ENCODE measurements around the gene GTF2H4.
A peak's percentile ranks its signal among the peaks of the same experiment; 100 is the strongest.

The GTF2H4 gene

DNA sequence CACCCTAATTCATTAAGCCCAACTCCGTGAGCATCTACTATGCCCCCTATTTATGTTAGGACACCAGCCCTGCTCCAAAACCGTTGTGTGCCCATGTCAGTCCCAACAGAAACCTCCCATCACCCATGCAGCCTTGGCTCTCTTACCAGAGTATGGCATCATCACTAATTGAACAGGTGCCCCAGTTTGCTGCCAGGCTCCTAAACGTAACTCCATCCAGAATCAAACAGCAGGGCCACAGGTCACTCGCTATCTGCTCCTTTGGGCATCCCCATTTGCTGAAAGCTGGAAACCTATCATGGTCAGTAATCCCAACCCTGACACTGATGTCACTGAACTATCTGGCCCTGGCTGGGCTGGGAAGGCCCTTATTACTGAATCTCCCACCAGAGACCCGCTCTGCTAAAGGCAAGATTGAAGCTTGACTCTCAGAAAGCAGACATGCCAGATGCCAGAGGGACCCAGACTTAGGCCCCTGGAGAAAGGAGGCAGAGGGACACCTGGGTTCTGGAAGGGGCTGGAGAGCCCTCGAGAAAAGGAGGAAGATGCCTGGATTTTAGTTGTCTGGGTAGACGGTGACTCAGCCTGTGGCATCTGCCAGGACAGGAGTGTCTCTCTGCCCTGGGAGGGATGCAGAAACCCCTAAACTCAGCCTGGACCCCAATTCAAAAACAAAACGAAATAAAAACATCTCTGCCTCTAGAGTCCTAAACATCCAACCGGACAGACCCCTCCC lies 46.8 kb downstream of the GTF2H4 start:
- Histone ChIP-seq H3K27me3 (ENCODE audit: control insufficient read depth, insufficient read depth, low read length) (no peaks in the 10 kb centered on the region), H3K36me3 (ENCODE audit: control insufficient read depth, insufficient read depth, low read length) (no peaks in the 10 kb centered on the region), H3K27ac (peak overlapping the region; percentile 55)

DNA sequence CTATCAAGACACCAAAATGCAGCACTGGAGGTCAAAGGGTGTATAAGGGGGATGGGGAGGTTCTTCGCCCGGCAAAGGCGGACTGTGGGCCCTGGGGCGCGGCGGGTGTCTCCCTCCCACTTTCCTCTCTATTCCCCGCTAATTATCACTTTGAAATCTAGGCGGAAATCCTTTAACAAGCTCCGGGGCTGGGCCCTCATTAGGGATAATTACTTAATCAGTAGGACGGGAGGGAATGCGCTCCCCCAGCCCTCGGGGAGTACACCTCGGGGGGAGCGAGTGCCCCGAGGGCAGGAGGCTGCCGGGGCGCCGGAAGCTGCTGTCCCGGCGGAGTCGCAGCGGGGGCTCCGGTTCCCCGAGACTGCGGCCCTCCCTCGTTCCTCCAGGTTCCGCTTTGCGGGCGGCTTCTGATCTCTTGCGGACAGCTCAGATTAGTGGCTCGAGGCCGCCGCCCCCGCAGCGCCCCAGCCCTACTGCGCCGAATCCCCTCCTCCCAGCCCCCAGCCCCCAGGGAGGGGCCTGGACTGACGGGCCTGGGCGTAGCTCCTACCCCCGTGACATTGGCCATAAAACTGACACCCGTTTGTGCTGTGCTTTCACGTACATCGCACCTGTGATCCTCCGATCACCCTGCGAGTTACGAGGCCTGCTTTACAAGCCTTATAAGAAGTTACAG lies 47.5 kb downstream of the GTF2H4 start:
- peak overlapping the region; percentile 7 for H3K4me3 ChIP-seq (ENCODE audit: low read depth, low read length)
- H3K9me3 ChIP-seq (ENCODE audit: control insufficient read depth, low read length): no peaks in the 10 kb centered on the region
- TF ChIP-seq CTCF (IDR thresholded peaks at IDR 0.05): no peak
- peak overlapping the region; percentile 99 for H2AFZ ChIP-seq
- H3K4me1 ChIP-seq: peaks cover 11% of the 10 kb centered on the region
- no peaks in the 10 kb centered on the region for H3K27me3 ChIP-seq (ENCODE audit: control insufficient read depth, insufficient read depth, low read length)
- H3K9ac ChIP-seq: peak overlapping the region; percentile 5
- H3K27ac ChIP-seq: peak overlapping the region; percentile 55
- H3K79me2 ChIP-seq: no peaks in the 10 kb centered on the region
- H3K4me2 ChIP-seq (ENCODE audit: low read length): peak overlapping the region; percentile 47
- H3K36me3 ChIP-seq (ENCODE audit: control insufficient read depth, insufficient read depth, low read length): no peaks in the 10 kb centered on the region

More for the DNA sequence above, 46.8 kb downstream of the GTF2H4 start:
- Histone ChIP-seq H3K9me3 (ENCODE audit: control insufficient read depth, low read length) (no peaks in the 10 kb centered on the region), H3K9ac (no peak overlapping the region), H3K4me3 (ENCODE audit: low read depth, low read length) (peak overlapping the region; percentile 7), H3K4me2 (ENCODE audit: low read length) (peak overlapping the region; percentile 47), H3K4me1 (peaks cover 11% of the 10 kb centered on the region), H3K79me2 (no peaks in the 10 kb centered on the region), H2AFZ (peak overlapping the region; percentile 99)
- TF ChIP-seq CTCF (IDR thresholded peaks at IDR 0.05): no peak

DNA sequence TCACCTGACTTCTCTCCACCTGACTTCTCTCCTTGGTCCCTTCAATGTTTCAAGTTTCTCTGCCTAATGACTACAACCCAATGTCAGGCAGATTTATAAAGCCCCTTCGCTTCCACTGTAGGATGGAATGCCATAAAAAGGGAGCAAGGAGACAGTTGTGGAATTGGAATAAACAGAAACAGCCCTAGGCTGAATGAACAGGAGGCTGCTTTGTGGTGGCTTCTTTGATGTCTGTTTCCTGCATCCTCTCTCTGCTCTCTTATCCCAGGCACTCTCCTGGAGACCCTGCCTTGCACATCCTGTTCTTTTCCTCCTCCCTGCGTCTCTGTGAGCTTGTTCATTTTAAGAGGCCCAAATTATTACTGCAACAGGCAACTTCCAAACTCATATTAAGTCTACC lies 49.7 kb downstream of the GTF2H4 start:
- H3K36me3 ChIP-seq (ENCODE audit: control insufficient read depth, insufficient read depth, low read length): no peaks in the 10 kb centered on the region
- H3K27ac ChIP-seq: no peak overlapping the region
- H3K4me2 ChIP-seq (ENCODE audit: low read length): no peak overlapping the region
- H3K9ac ChIP-seq: no peak overlapping the region
- H3K27me3 ChIP-seq (ENCODE audit: control insufficient read depth, insufficient read depth, low read length): no peaks in the 10 kb centered on the region
- no peak for TF ChIP-seq CTCF (IDR thresholded peaks at IDR 0.05)
- H2AFZ ChIP-seq: peak overlapping the region; percentile 30
- no peaks in the 10 kb centered on the region for H3K79me2 ChIP-seq
- H3K4me3 ChIP-seq (ENCODE audit: low read depth, low read length): no peak overlapping the region
- H3K9me3 ChIP-seq (ENCODE audit: control insufficient read depth, low read length): no peaks in the 10 kb centered on the region
- H3K4me1 ChIP-seq: peaks cover 11% of the 10 kb centered on the region

- no peak for TF ChIP-seq CTCF (IDR thresholded peaks at IDR 0.05)
- Histone ChIP-seq H3K36me3 (ENCODE audit: control insufficient read depth, insufficient read depth, low read length) (no peaks in the 10 kb centered on the region), H2AFZ (no peak overlapping the region), H3K9ac (no peak overlapping the region), H3K27me3 (ENCODE audit: control insufficient read depth, insufficient read depth, low read length) (no peaks in the 10 kb centered on the region), H3K27ac (no peak overlapping the region), H3K79me2 (no peaks in the 10 kb centered on the region), H3K4me2 (ENCODE audit: low read length) (no peak overlapping the region), H3K4me3 (ENCODE audit: low read depth, low read length) (no peak overlapping the region), H3K9me3 (ENCODE audit: control insufficient read depth, low read length) (no peaks in the 10 kb centered on the region), H3K4me1 (peaks cover 11% of the 10 kb centered on the region)
Measured at GRCh38 chr6:30960907-30961673, 53.1 kb downstream of the GTF2H4 start.
